GF-D8 (cell line): ENCODE data around the gene TCAF1.
"Not testable (repeated sequence)": the region's sequence is repeated elsewhere in the genome, so short reads cannot be mapped to it uniquely, and the experiment has no call there.

ENCODE experiments used
- DNase-seq: peaks from one replicate; lab custom pipeline; 2025; lab: John Stamatoyannopoulos, UW

Gene TCAF1

DNA sequence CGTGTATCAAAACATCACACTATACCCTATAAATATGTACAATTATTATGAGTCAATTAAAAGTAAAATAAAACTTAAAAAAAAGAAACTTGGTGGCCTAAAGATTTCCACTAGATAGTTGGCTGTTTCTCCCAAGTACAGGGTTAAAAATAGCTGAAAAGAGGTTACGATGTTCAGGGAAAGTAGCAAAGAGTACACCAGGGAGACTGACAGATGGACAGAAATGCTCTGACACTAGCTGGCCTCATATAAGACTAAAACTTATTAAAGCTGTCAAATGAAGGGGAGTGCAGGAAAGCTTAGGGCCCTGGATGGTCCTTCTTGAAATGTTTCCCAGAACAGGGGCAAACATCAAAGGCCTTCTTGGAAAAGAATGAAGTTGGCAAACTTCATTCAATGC is 51.3 kb downstream of the TCAF1 start:
- DNase-seq, result no peak

DNA sequence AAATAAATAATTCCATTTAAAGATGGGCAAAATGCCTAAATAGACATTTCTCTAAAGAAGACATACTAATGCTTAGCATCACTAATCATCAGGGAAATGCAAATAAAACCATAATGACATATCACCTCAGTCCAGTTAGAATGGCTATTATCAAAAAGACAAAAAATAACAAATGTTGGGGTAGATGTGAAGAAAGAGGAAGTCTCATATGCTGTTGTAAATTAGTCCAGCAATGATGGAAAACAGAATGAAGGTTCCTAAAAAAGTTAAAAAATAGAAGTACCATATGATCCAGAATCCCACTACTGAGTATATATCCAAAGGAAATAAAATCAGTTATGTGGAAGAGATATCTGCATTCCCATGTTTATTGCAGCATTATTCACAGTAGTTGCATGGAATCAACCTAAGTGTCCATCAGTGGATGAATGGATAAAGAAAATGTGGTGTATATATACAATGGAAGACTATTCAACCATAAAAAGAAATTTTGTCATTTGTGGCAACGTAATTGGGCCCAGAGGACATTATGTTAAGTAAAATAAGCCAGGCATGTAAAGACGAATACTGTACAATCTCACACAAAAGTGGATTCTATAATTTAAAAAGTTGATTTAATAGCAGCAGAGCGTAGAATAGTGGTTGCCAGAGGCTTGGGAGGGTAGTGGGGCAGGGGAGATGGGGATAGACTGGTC is 52.0 kb downstream of the TCAF1 start:
- no peak for DNase-seq

GRCh38 chr7:143848192-143848591 is 53.8 kb downstream of the TCAF1 start:
- no peak for DNase-seq

- DNase-seq, result no peak
Measured at GRCh38 chr7:143846692-143847091, 55.3 kb downstream of the TCAF1 start.

DNA sequence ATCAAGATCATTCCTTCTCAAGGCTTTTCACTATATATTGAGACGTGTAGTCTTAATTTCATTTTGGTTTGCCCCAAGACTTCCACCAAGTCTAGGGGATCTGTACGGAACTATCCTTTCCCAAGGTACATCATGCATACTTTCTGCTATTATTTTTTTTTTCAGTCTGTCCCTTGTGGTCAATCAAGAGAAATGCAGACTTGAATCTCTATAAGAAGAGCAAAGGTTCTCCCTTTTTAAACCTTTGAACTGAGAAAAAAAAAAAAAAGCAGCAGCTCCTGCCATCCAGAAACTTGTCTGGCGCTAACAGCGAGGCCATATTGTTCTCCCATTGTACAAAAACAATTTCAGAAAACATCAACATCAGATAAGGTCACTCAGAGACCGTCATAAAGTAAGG is 60.3 kb downstream of the TCAF1 start:
- not testable (repeated sequence) for DNase-seq

DNA sequence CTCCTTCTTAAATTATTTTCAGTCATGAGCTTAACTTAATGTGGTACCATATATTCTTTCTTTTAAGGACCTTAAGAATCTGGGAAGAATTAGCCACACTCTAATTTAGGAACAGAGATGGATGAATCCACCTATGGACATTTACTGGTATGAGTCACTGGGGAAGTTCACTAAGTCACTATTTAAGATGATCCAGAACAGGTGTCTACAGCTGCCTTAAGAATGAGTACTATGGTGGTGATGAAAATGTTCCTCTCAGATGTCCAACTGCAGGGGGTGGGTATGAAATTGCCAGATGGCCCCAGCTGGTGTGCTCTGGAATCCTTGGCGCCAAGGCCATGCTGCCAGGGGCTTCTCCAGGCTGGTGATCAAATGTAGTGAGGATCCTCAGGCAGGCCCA is 61.9 kb downstream of the TCAF1 start:
- not testable (repeated sequence) for DNase-seq

- DNase-seq, result not testable (repeated sequence)
Measured at GRCh38 chr7:143837223-143837622, 64.8 kb downstream of the TCAF1 start.

GRCh38 chr7:143836622-143837021 is 65.4 kb downstream of the TCAF1 start:
- not testable (repeated sequence) for DNase-seq

- not testable (repeated sequence) for DNase-seq
Measured at GRCh38 chr7:143836088-143836487, 65.9 kb downstream of the TCAF1 start.

DNA sequence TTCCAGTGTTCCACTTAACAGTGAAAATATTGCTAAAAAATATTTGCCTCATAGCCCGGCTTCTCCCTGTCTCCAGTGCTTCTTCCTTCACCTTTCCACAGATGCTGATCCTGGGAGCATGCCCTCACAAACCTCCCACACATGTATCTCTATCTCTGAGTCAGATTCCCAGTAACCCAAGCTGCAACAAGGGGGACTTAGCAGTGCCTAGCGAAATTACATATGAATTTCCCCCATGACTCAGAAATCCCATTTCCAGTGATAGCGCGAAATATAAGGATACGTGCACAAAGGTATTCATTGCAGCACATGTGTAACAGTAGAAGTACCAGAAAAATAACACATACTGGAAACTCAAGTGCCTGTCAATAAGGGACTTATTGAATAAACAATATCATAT is 75.4 kb downstream of the TCAF1 start:
- not testable (repeated sequence) for DNase-seq

GRCh38 chr7:143824295-143825135 is 77.5 kb downstream of the TCAF1 start:
- DNase-seq, result not testable (repeated sequence)

GRCh38 chr7:143823634-143824294 is 78.2 kb downstream of the TCAF1 start:
- DNase-seq, result not testable (repeated sequence)

DNA sequence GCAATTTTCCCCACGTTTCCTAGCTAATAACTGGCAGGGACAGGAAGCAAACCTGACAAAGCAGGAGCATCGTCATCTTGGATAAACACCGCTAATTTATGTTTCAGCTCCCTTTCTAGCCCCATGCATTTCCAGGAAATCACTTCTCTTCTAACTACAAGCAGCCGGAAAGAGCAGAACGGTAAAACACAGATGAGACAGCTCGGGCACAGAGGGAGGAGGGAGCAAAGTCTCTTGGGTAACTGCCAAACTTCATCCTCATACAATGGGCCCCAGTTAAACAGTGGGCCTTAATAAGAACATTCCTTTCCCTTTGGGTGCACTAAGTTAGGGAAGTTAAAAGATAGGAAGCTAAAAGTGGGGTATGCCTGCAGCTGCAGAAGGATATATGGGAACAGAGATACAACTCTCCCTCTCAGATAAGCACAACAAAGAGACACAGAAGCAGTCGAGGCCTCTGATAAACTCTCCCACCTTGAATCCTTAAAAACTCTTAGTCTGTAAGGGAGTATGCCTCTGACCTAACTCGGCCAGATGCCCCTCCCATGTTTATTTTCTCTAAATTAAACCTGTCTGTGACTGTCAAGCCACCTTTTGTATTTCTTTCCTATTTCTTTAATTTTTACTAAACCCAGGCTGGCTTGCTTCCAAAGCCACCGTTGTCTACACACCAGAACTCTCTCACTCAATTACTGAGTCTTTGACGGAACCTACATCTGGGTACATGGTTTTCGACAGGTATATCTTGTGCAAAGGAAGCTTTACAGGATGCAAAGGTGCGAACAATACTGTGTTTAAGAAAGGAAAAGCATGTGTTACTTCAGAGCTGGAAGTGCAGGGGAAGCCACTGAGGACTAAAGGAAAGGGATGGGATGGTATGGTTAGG is 80.3 kb downstream of the TCAF1 start:
- DNase-seq, result not testable (repeated sequence)

GRCh38 chr7:143817873-143818272 is 84.1 kb downstream of the TCAF1 start:
- DNase-seq, result not testable (repeated sequence)

GRCh38 chr7:143816471-143817133 is 85.4 kb downstream of the TCAF1 start:
- not testable (repeated sequence) for DNase-seq

- not testable (repeated sequence) for DNase-seq
Measured at GRCh38 chr7:143810639-143811038, 91.3 kb downstream of the TCAF1 start.

- not testable (repeated sequence) for DNase-seq
Measured at GRCh38 chr7:143806664-143807071, 95.3 kb downstream of the TCAF1 start.
